Measurements from ENCODE around the gene VAMP3. TPM values are rescaled to one million over a fixed set of nuclear protein-coding genes. Genes with fewer than 3 reads are reported as not detected.
A peak's percentile ranks its signal among the peaks of the same experiment; 100 is the strongest.

Gene VAMP3
- total and polyA plus RNA-seq, 9 of the 15 experiments (the other 6 are each of a cell fraction or from before 2014, with no cell fraction given) = 27.1 to 71.3 (median 47.5) TPM

GRCh38 chr1:7826363-7826762, 55.3 kb downstream of the VAMP3 start (continued):
- TF ChIP-seq HBP1 (CRISPR knock-in tag; IDR thresholded peaks at IDR 0.05) (no peak), ZHX1 (conservative IDR thresholded peaks at IDR 0.05; ENCODE audit: low read length) (no peak), TAF1 (IDR thresholded peaks at IDR 0.05; ENCODE audit: control insufficient read depth, extremely low read depth, insufficient read depth, low read length, severe bottlenecking) (no peak), U2AF2 (optimal IDR thresholded peaks at IDR 0.05; ENCODE audit: low read depth, low read length) (no peak), ZNF146 (CRISPR knock-in tag; IDR thresholded peaks at IDR 0.05; ENCODE audit: unreplicated experiment) (no peak), BACH1 (tag; IDR thresholded peaks at IDR 0.05) (no peak), CREB3L1 (IDR thresholded peaks at IDR 0.05; ENCODE audit: borderline replicate concordance, low read depth) (no peak), NR2C1 (IDR thresholded peaks at IDR 0.05) (peak; percentile 93), NR2C1 (tag; IDR thresholded peaks at IDR 0.05) (peak; percentile 93), ZNF764 (CRISPR knock-in tag; IDR thresholded peaks at IDR 0.05; ENCODE audit: low read depth) (no peak), SREBF2 (CRISPR knock-in tag; IDR thresholded peaks at IDR 0.05) (no peak), ZNF668 (CRISPR knock-in tag; IDR thresholded peaks at IDR 0.05) (no peak), ZNF318 (IDR thresholded peaks at IDR 0.05; ENCODE audit: borderline replicate concordance in 1 of 2, low read depth in 1 of 2) (no peak), GABPB1 (CRISPR knock-in tag; IDR thresholded peaks at IDR 0.05) (0 out of 2 replicates have a peak, but pooled peaks have one; percentile 17)
